Measurements from ENCODE around the gene WDPCP.

DNA sequence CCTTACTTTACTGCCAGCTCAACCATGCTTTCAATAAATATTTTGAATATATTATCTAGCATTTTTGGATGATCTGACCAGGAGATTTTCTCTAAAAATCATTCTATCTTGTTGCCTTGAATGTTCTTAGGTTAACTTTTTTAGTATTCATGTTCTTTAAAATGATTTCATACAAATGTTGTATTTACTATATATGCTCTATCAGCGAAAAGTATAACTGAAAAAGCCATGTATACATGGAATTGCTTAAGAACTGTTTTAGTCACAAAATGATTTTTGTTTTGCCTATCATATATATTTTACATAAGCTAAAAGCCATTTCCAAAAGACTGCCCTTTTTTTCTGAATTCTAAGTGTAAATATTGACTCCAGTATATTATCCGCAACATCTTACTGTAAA lies 213.9 kb downstream of the WDPCP start:
- TF ChIP-seq, protein P1, sequence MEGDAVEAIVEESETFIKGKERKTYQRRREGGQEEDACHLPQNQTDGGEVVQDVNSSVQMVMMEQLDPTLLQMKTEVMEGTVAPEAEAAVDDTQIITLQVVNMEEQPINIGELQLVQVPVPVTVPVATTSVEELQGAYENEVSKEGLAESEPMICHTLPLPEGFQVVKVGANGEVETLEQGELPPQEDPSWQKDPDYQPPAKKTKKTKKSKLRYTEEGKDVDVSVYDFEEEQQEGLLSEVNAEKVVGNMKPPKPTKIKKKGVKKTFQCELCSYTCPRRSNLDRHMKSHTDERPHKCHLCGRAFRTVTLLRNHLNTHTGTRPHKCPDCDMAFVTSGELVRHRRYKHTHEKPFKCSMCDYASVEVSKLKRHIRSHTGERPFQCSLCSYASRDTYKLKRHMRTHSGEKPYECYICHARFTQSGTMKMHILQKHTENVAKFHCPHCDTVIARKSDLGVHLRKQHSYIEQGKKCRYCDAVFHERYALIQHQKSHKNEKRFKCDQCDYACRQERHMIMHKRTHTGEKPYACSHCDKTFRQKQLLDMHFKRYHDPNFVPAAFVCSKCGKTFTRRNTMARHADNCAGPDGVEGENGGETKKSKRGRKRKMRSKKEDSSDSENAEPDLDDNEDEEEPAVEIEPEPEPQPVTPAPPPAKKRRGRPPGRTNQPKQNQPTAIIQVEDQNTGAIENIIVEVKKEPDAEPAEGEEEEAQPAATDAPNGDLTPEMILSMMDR (IDR thresholded peaks at IDR 0.05) = no peak
- TF ChIP-seq ZFX (IDR thresholded peaks at IDR 0.05; ENCODE audit: borderline replicate concordance) = no peak

Measured in 22Rv1 (cell line).